Measurements from ENCODE around the gene ALKAL2. TPM values are rescaled to one million over a fixed set of nuclear protein-coding genes. Genes with fewer than 3 reads are reported as not detected.
A peak's percentile ranks its signal among the peaks of the same experiment; 100 is the strongest.

Gene ALKAL2
- total and polyA plus RNA-seq, 2 of the 13 experiments (the other 11 are each of a cell fraction or from before 2014, with no cell fraction given), result 0.22 to 1.7 TPM

GRCh38 chr2:259789-260331 lies 28.0 kb downstream of the ALKAL2 start:
- peaks cover 69% of the 10 kb centered on the region for H3K4me1 ChIP-seq (ENCODE audit: insufficient read depth, low read length)
- in situ Hi-C loops (cut with HindIII; ENCODE audit: extremely low pct_ligation_motif_present, low pct_unique_long_range_greater_than_20kb), result no loop called here
- DNase-seq (ENCODE audit: low spot score) (no peak), ATAC-seq (no peak), FAIRE-seq (no peak)
- no TSS peak for BruUV-seq (replicated peaks)
- peak overlapping the region; percentile 86 for H3K27ac ChIP-seq (ENCODE audit: extremely low read length, insufficient read depth, low read length)
- peaks cover 0 to under 1% of the 10 kb centered on the region in 2 experiments; a peak in 1 of 5 replicates for H3K27me3 ChIP-seq (ENCODE audit: control insufficient read depth in 1 of 2, insufficient read depth in 2 of 2, low read length in 2 of 2)
- H2AFZ ChIP-seq (ENCODE audit: low read length), result no peak overlapping the region
- H3K4me3 ChIP-seq (replicated peaks in 1 of 3; ENCODE audit: insufficient read depth in 1 of 3, low read depth in 2 of 3, low read length in 3 of 3), result peak overlapping the region; percentile 23 to 54 (median 38); a peak in 5 of 6 replicates
- ChIA-PET POLR2A (interaction anchor here (3.1 to 11.0 kb wide), 3 partner anchors 9 to 83 kb away, joined by 15 to 156 read pairs (median 32); no protein-coding TSS in a partner anchor), CTCF (ENCODE audit: low intra/inter-chr PET ratio, low total read pairs) (interaction anchor here (0.7 to 1.2 kb wide), 2 partner anchors 13 to 84 kb away, joined by 4 read pairs; no protein-coding TSS in a partner anchor)
- H4K20me1 ChIP-seq (ENCODE audit: insufficient read depth, low read length), result no peaks in the 10 kb centered on the region
- TF ChIP-seq EZH2 (conservative IDR thresholded peaks at IDR 0.05; ENCODE audit: low read depth, low read length), result no peak
- TF ChIP-seq CEBPG (CRISPR knock-in tag; IDR thresholded peaks at IDR 0.05), result peak; percentile 83
- TF ChIP-seq REL (CRISPR knock-in tag; conservative IDR thresholded peaks at IDR 0.05), result no peak
- peak; percentile 80 to 88 for TF ChIP-seq MAFK (conservative IDR thresholded peaks at IDR 0.05 in 1 of 2, IDR thresholded peaks at IDR 0.05 in 1 of 2; ENCODE audit: low read length in 2 of 2)
- no peak for TF ChIP-seq SOX5 (CRISPR knock-in tag; IDR thresholded peaks at IDR 0.05; ENCODE audit: borderline replicate concordance)
- no peak for TF ChIP-seq ZNF576 (CRISPR knock-in tag; IDR thresholded peaks at IDR 0.05)
- no peak for TF ChIP-seq ZNF883 (CRISPR knock-in tag; IDR thresholded peaks at IDR 0.05; ENCODE audit: not compliant biosample characterization)
- TF ChIP-seq RFX5 (IDR thresholded peaks at IDR 0.05; ENCODE audit: low read depth, low read length), result no peak
- no peak for TF ChIP-seq ZNF333 (CRISPR knock-in tag; IDR thresholded peaks at IDR 0.05; ENCODE audit: borderline replicate concordance)
- TF ChIP-seq BRF2 (CRISPR knock-in tag; IDR thresholded peaks at IDR 0.05), result no peak
- no peak for TF ChIP-seq ZNF619 (CRISPR knock-in tag; IDR thresholded peaks at IDR 0.05)
- no peak for TF ChIP-seq ZNF678 (CRISPR knock-in tag; IDR thresholded peaks at IDR 0.05)
- TF ChIP-seq HDAC2 (CRISPR knock-in tag; IDR thresholded peaks at IDR 0.05), result no peak
- no peak for TF ChIP-seq ELK4 (CRISPR knock-in tag; IDR thresholded peaks at IDR 0.05; ENCODE audit: borderline replicate concordance)
- no peak for TF ChIP-seq RCOR2 (CRISPR knock-in tag; IDR thresholded peaks at IDR 0.05)
- no peak for TF ChIP-seq EEA1 (CRISPR knock-in tag; IDR thresholded peaks at IDR 0.05; ENCODE audit: borderline replicate concordance)
- TF ChIP-seq CEBPB (IDR thresholded peaks at IDR 0.05; ENCODE audit: borderline replicate concordance, low read depth, low read length), result peak; percentile 93
- TF ChIP-seq ZBTB14 (CRISPR knock-in tag; IDR thresholded peaks at IDR 0.05), result no peak
- no peak for TF ChIP-seq ZNF484 (CRISPR knock-in tag; IDR thresholded peaks at IDR 0.05; ENCODE audit: borderline replicate concordance, low read depth)
- no peak for TF ChIP-seq RXRA (CRISPR knock-in tag; IDR thresholded peaks at IDR 0.05)
- peak; percentile 73; the same call in 1 of the 2 replicates for TF ChIP-seq MAFF (IDR thresholded peaks at IDR 0.05; ENCODE audit: low read depth, low read length)
- 0 out of 2 replicates have a peak, but pooled peaks have one; percentile 36 for TF ChIP-seq RBFOX2 (IDR thresholded peaks at IDR 0.05; ENCODE audit: low read depth, low read length)
- H3K9me3 ChIP-seq (ENCODE audit: low read length), result peaks cover 5% of the 10 kb centered on the region; the same call in 1 of the 2 replicates
- H3K9ac ChIP-seq (ENCODE audit: insufficient read depth, low read depth, low read length), result peak overlapping the region; percentile 57
- intact Hi-C loops (cut with micrococcal nuclease; ENCODE audit: unreplicated experiment), result loop anchor here (1.0 kb wide), 2 partner anchors 11 to 84 kb away; no protein-coding TSS in a partner anchor
- 93% methylated on average over 2 of the region's 2 CpGs for WGBS (ENCODE audit: low lambda C conversion rate)
- peaks cover 6% of the 10 kb centered on the region for H3K79me2 ChIP-seq (ENCODE audit: insufficient read depth, low read length)
- H3K4me2 ChIP-seq (ENCODE audit: low read depth, low read length), result peak overlapping the region; percentile 98
- no peaks in the 10 kb centered on the region for H3K36me3 ChIP-seq (replicated peaks in 1 of 2; ENCODE audit: control insufficient read depth in 1 of 2, insufficient read depth in 2 of 2, low read length in 2 of 2)

All from HepG2 (cell line).